GM20431 (cell line): ENCODE measurements around the gene RASGRP2.
"Not testable (repeated sequence)": the region's sequence is repeated elsewhere in the genome, so short reads cannot be mapped to it uniquely, and the experiment has no call there.

Experiments used
- in situ Hi-C: fragments of 300-500 bp; cut with MseI, MboI; formaldehyde crosslinking; loops from one replicate; pipeline ENCODE4 v1.15.0; 2020; ENCODE audit warnings: low sequenced_read_pairs; ENCODE audit not compliant: unreplicated experiment

RASGRP2 gene

DNA sequence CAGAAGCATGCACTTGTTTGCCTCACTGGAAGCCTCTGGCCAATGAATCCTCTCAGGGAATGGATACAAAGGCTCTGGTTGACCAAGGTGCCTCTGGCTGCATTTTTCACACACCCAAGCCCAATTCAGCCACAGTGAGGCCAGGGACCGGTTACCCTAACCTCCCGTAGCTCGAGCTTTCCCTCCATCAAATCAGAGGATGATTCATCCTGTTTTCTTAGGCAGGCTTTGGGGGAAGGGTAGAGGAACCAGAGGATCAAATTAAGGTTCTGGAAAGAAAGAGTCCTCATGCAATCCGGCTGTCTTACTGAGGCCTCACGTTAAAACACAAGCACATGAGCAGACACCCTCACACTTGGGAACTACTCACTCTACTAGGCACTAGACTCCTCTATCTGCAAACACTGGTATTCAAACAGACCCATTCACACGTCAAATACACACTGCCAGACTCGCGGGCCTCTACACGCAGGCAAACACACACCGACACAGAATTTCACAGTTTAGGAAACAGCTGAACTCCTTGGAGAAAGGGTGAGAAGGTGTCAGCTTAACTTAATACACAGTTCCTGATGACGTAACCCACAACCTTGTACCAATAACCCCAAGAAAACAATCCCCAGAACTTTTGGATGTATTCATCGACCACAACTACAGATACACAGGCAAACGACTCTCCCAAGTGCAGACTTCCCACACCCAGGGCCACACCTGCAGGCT, 33.4 kb downstream of the RASGRP2 start:
- in situ Hi-C loops = no loop called here

DNA sequence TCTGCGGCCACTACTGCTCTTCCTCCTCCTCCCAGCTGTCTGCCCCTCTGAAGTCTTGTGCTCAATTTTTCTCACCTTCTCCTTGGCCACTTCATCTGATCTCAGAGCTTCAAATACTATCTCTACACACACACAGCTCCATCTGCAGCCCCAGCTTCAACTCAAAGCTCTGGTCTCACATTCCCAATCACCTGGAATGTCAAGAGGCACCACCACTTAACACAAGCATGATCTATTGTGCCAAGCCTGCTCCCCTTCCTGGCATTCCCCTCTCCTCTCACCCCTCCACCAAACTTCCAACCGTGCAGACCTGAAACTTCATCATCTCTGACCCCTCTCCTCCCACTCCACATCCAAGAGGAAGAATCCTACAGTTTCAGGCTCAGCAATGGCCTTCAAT, 38.4 kb downstream of the RASGRP2 start:
- in situ Hi-C loops = no loop called here

DNA sequence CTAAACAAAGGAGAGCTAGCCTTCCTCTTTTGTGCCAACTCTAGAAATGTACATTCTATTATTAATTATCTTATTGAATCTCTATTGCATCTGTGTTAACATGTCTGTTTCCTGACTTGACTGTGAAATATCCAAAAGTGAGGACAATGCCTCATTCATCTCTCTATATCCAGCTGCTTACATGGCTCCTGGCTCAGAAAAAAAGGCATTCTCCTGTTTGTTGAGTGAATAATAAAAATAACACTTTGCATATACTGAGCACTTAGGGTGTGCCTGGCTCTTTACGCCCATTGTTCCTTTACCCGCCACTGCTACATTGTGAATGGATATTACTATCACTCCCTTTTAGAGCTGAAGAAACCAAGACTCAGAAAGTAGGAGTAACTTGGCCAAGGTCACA, 40.9 kb downstream of the RASGRP2 start:
- in situ Hi-C loops = no loop called here

DNA sequence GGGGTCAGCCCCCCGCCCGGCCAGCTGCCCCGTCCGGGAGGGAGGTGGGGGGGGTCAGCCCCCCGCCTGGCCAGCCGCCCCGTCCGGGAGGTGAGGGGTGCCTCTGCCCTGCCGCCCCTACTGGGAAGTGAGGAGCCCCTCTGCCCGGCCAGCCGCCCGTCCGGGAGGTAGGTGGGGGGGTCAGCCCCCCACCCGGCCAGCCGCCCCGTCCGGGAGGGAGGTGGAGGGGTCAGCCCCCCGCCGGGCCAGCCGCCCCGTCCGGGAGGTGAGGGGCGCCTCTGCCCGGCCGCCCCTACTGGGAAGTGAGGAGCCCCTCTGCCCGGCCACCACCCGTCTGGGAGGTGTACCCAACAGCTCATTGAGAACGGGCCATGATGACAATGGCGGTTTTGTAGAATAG, 42.0 kb downstream of the RASGRP2 start:
- in situ Hi-C loops = not testable (repeated sequence)

DNA sequence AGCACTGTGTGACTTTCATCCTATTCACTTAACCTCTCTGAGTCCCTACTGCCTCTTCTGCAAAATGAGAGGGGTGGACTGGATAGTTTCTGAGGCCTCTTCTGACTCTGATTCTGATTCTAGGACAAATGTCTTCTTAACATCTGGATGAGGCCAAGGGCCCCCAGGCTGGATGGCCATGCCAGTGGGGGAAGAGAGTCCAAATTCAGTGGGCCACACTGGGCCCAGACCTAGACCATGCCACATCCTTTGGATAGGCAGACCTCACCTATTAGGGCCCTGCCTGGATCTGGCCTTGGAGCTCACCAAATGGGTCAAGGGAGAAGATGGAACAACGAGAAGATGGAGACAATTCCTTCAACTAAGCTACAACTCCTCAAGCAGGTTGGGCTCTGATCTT, 45.5 kb downstream of the RASGRP2 start:
- in situ Hi-C loops = no loop called here

DNA sequence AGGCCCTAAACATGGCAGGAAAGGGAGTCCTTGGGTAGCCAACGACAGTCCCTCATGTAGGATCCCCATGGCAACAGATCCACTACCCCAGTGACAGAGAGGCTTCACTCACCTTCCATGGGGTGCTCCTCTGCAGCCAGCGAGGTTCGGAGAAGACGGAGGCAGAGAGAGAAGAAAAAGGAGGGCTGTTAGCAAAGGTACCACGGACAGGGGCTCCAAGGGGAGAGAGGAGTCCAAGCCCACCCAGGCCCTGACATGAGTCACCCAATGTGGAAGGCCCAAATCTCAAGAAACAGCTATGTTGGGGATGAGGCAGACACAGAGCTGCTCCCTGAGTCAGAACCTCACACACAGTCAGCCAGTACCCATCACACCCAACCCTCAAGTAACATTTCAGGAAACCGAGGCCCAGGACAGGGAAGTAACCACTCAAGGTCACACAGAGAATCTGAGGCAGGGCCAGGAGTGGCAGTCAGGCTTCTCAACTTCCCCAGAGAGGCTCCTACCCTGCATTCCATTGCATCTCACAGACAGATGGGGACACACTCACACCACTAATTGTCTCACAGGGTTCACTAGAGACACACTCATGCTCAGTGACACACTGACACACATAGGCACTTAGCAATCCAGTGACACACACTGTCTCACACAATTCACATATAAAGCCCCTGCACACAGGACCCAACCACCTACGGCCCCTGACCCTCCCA, 46.1 kb downstream of the RASGRP2 start:
- in situ Hi-C loops = no loop called here

DNA sequence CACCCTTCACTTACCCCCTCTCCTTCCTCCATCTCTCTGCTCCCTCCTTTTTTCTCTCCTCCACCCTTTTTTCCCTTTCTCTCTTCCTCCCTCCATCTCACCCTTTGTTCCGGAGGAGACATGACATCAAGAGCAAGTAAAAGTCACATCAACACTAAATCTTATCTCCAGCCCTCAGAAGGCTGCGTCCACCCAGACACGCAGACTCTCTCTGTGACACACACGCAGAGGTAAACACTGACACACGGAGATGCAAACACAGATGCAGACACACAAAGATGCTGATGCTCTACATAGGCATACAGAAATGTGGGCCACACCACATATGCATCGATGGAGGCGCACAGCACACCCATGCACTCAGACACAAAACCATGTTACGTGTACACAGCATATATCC, 47.9 kb downstream of the RASGRP2 start:
- in situ Hi-C loops = no loop called here

DNA sequence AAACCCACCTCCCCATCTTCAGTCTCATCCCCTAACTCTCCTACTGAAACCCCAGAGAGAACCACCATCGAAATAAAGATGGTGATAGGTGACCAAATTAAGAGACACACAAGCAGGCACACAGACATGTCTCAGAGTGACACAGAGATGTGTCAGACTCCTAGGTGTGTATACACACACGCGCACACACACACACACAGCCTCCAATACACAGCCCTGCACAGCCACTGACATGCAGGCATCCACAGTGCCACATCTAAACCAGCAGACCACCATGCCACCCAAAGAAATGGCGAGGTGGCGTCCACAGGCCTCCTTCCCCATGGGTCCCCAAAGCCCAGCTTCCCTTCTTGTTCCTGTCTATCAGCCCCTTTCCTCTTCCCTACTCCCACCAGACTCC, 48.4 kb downstream of the RASGRP2 start:
- in situ Hi-C loops = no loop called here

DNA sequence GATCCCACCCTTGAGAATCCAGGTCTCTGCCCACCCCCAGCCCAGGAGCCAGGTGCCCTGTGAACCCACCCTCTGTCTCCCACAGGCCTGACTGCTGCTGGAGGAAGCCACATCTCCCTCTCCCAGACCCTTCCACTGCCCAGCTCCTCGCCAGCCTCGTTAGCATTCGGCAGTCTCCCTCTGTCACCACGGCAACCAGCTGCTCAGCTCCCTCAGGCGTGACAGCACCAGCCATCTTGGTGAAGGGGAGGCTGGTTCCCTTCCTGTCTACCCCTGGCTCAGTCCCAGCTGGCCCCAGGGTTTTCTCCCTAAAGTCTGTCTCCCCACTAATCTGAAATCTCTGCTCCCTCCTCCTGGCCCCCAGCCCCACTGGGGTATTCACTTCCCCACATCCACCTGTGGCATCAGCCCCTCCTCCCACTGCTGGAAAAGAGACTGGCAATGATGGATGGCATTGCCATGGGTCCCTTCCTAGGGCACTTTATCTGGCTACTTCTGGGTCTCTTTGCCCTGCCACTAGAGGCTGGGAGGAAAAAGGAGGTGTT, 49.0 kb downstream of the RASGRP2 start:
- in situ Hi-C loops = no loop called here

DNA sequence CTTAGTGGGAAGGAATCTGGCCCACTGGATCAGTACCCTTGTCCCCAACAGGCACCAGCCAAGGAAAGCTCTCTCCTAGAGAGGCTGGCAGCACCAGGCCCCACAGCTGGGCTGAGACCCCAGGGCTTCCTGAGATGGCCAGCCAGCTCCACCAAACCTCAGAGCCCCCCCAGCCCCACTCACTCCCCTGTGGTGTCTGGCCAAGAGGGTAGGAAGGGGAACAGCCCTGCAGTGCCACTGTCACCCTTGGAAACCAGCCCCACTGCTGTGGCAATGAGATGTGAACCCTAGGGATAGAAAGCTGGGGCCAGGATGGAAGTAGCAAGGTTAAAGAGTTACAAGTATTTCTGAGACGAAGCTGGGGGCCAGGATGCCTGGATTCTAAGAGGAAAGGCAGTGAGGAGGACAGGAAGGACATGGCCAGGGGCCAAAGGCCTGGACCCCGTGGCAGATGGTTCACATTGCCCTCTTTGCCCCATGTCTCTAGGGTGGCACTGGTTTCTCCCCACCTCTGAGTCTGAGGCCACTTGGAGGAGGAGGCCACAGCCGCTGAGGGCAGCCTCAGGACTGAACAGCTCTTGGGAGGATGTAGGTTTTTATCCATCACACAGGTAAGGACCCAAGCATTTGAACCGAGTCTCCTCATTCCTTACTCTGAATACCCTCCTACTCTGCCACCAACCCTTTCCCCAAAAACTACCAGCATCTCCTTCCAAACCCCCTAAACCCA, 49.8 kb downstream of the RASGRP2 start:
- in situ Hi-C loops = no loop called here

DNA sequence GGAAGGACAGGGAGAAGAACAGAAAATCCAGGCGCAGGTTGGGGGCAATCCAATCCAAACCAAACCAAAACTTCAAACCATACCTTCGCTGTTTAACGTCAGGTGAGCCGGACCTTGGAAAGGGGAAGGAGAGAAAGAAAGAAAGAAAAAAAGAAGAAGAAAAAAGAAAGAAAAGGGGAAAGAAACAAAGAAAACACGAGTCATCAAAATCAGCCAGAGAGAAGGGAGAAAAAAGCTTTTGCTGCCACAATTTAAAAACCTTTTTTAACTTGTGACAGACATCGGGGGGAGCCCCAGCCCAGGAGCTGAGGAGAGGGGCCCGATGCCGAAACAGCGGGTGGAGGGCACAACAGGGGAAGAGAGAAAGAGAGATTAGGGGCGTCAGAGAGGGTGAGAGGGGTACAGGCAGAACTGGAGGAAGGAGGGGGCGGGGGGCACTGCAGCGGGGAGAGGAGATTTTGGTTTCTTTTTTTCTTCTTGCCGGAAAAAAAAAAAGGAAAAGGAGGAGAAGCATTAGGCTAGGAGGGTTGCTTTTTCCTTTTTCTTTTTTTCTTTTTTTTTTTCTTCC, 51.1 kb downstream of the RASGRP2 start:
- in situ Hi-C loops = no loop called here

DNA sequence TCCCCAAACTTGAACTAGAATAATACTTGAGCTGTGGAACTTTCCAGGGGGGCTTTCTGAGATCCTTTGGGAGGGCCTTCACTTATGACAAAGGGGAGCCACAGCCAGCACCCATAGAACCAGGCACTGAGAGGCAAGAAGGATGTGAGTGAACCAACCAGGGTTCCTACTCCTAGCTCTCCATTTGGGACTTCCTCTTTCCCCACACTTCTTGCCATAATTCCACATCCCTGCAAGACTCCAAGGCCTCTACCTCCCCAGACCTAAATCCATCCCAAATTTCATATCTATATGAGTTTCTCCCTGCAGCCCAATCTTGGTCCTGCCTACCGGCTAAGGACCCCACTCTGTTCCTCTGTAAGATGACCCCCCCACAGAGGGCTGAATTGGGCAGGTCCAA, 52.4 kb downstream of the RASGRP2 start:
- in situ Hi-C loops = no loop called here

DNA sequence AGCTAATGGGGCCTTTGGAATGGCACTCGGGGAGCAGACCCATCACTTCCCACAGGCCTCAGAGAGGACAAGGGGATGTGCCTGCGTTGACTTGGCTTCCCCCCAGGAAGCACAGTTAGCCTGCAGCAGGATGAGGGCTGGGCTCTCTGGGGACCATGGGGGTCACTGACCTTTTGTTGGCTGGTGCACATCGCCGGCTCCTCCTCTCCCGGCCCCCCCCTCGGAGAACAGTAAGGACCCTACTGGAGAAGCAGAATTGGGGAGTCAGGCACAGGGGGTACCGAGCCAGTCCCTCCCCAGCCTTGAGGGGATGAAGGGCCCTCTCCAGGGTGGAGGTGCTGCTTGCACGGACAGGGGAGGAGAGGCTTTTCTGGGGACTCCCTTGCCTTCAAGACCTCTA, 53.7 kb downstream of the RASGRP2 start:
- in situ Hi-C loops = no loop called here

DNA sequence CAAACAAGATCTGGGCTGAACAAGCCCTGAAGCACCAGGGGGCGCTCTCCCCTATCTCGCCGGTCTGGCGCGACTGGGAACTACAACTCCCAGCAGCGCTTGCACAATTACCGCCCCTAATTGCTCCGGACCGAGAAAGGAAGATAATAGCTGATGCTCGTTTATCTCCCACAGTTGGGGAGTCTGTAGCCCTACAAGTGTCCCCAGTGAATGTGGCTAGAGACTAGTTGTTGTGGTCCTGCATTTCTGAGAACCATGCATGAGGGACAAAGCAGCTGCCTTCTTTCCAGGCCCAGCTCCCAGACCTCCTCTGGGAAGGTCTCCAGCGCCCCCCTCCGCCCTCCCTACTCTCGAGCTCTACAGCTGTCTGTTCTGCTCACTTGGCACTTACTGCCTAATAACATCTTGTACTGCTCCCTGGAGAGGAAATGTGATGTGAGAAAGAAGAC, 55.4 kb downstream of the RASGRP2 start:
- in situ Hi-C loops = no loop called here

DNA sequence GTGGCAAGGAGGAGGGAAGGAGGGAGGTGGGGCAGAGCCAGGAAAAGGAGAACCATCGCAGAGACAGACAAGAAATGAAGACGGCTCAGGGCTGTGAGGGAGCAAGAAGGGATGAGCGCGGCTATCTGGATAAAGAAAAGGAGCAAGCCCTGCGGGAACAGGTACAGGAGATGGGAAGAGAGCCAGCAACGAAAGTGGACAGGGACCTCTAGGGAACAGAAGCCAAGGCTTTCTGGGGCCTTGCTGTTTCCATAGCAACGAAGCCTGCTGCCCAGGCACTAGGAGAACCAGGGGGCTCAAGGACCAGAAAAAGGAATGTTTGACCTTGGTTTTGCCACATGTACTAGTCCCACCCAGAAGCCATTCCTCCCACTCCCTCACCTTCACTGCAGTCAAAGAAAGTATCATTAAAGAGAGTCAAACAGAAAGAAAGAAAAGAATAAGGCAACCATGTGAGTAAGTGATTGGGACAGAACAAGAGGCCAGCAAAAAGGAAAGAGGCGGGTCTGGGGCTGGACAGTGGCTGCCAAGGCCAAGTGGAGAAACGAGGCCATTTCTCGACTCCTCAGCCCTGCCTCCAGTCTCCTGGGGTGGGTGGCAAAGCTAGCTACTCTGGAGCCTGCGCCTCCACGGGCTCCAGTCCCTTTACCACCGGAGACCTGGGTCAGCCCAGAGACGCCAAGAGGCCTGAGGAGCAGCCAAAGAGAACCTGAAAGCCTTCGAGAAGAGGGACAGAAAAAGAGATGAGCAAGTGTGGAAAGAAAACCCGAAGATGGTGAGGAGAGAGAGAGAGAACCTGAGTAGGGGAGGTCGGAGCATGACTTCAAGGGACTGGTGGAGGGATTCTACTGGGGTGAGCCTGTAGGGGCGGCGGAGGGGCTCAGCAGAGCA, 56.1 kb downstream of the RASGRP2 start:
- in situ Hi-C loops = no loop called here

DNA sequence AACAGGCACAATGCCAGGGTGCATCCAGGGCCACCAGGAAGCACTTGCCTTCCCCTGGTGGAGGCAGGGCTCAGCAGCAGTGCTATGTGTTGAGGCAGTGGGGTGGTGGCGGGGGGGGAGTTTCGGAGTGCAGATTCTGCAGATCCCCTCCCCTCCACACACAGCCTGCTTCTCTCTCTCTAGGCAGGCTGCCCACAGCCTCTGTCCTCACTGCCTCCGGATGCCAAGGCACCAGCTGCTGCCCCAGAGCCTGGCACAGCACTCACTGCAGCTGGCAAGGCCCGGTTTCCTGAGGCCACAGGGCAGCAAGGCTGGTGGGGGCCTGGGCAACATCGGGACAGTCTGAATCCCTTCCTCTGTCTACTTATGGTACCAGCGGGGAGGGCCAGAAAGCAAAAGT, 56.7 kb downstream of the RASGRP2 start:
- in situ Hi-C loops = no loop called here

DNA sequence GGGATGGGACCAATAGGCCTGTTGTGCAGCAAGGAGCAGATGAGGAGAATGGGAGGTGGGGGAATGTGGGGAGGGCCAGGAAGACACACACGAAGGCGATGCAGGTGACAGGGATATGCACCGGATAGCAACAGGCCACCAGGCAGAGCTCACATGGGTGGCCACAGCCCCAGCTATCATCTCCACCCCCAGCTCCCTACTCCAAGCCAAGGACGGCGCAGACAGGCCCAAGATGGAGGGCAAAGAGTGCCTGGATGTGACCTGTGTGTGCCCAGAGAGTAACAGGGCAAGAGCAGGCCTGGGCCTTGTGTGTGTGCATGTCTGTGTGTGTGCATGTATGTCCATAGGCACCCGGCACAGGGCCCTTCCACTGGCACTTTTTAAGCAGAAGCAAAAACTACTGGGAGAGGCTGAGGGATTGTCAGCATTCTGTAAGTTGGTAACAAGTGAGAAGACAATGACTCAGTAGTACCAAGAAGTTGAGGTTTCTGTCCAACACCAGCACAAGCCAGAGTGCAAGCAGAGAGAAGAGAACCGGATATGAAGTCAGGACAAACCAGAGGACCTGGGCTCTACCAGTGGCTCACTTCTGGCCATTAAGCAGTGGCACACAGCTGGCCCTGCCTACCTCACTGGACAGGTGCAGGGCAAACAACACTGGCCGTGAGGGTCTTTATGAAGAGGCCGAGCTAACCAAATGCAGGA, 57.3 kb downstream of the RASGRP2 start:
- in situ Hi-C loops = no loop called here

DNA sequence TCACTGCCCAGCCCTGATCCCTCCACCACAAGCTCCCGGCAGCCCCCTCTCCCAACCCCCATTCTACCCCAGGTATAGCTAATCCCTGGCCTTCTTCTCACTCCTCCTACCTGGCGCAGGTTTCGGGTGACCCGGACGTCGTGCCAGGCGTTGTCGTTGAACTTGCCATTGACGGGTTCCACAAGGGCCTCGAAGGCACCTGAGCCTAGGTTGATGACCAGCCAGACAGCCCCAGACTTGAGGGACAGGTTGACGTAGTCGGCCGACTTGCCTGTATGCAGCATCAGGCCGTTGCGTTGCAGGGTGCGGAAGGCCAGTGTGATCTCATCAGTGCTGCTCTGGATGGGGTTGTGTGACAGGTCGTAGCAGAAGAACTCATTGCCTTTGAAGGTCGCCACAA, 58.4 kb downstream of the RASGRP2 start:
- in situ Hi-C loops = no loop called here

DNA sequence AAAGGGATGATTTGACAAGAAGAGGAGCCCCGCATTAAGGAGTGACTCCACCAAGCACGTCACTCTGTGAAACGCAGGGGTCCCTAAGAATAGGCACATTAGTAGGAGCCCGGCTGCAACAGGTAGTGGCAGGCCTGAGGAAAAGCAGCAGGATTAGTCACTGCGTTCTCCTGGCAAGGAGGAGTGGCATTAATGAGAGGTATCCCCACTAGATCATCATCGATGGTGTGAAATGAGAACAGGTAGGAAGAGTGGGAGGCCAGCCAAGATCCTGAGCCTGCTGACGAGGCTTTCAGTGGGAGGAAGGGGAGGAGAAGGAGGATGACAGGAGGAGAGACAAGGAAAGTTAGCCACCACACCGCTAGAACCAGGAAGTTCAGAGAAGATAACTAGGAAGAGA, 59.6 kb downstream of the RASGRP2 start:
- in situ Hi-C loops = no loop called here
